GM21529 (cell line): Measurements from ENCODE around the gene RRP12.
A peak's percentile ranks its signal among the peaks of the same experiment; 100 is the strongest.

ENCODE experiments used
- ATAC-seq: cut with Tn5 transposase; IDR thresholded peaks from one replicate; pipeline ENCODE4 v1.9.1; 2021; ENCODE audit not compliant: unreplicated experiment

RRP12 gene

GRCh38 chr10:97336446-97336845 is 64.7 kb downstream of the RRP12 start:
- ATAC-seq: no peak

GRCh38 chr10:97336006-97336405 is 65.1 kb downstream of the RRP12 start:
- no peak for ATAC-seq

- ATAC-seq: no peak
Measured at GRCh38 chr10:97335188-97335619, 65.9 kb downstream of the RRP12 start.

GRCh38 chr10:97334370-97335175 is 66.6 kb downstream of the RRP12 start, which contains the start of gene FRAT2:
TSS of gene FRAT2 (minus strand) at chr10:97334729. CDS start at chr10:97334572, 157 bp downstream.
- ATAC-seq: peak; percentile 83

- peak; percentile 27 for ATAC-seq
Measured at GRCh38 chr10:97333601-97334369, 67.4 kb downstream of the RRP12 start.

- no peak for ATAC-seq
Measured at GRCh38 chr10:97333351-97333600, 67.9 kb downstream of the RRP12 start.

- no peak for ATAC-seq
Measured at GRCh38 chr10:97332591-97333350, 68.4 kb downstream of the RRP12 start.

GRCh38 chr10:97331153-97331703 is 69.9 kb downstream of the RRP12 start:
- ATAC-seq: no peak

- ATAC-seq: no peak
Measured at GRCh38 chr10:97329766-97330165, 71.4 kb downstream of the RRP12 start.

GRCh38 chr10:97328646-97329453 is 72.3 kb downstream of the RRP12 start:
- ATAC-seq: no peak

- no peak for ATAC-seq
Measured at GRCh38 chr10:97327348-97328294, 73.5 kb downstream of the RRP12 start.

- ATAC-seq: no peak
Measured at GRCh38 chr10:97325754-97326153, 75.4 kb downstream of the RRP12 start.

- no peak for ATAC-seq
Measured at GRCh38 chr10:97323501-97323900, 77.6 kb downstream of the RRP12 start.

- ATAC-seq: no peak
Measured at GRCh38 chr10:97321804-97322190, 79.3 kb downstream of the RRP12 start.

GRCh38 chr10:97321032-97321803 is 79.9 kb downstream of the RRP12 start:
- ATAC-seq: no peak

GRCh38 chr10:97320480-97321031 is 80.6 kb downstream of the RRP12 start:
- ATAC-seq: no peak

GRCh38 chr10:97319671-97320479 is 81.3 kb downstream of the RRP12 start:
- ATAC-seq: peak; percentile 31
